Trophoblast cell (in vitro differentiated cells and primary cell): ENCODE results near the gene IFI44.

Source experiments
- DNase-seq, 2 donors: peaks; one replicate each; pipeline ENCODE4 v3.0.0-alpha.2; 2016
- H2AFZ ChIP-seq: 2 replicates; pipeline ENCODE4 v1.6.1; 2013; ENCODE audit warnings: low read length, moderate library complexity, mild to moderate bottlenecking; ENCODE audit not compliant: insufficient read depth, poor library complexity
- H2AK5ac ChIP-seq: 2 replicates; pipeline ENCODE4 v1.6.1; 2013; ENCODE audit warnings: mild to moderate bottlenecking, low read length
- H2BK120ac ChIP-seq: 2 replicates; pipeline ENCODE4 v1.6.1; 2013; ENCODE audit warnings: low read length, mild to moderate bottlenecking, moderate library complexity; ENCODE audit not compliant: insufficient read depth, poor library complexity
- H2BK12ac ChIP-seq: 2 replicates; pipeline ENCODE4 v1.6.1; 2013; ENCODE audit warnings: mild to moderate bottlenecking, low read length, moderate library complexity
- H2BK5ac ChIP-seq: 2 replicates; pipeline ENCODE4 v1.6.1; 2013; ENCODE audit warnings: low read length, low read depth, moderate library complexity, mild to moderate bottlenecking; ENCODE audit not compliant: poor library complexity
- H3K14ac ChIP-seq: 2 replicates; pipeline ENCODE4 v1.6.1; 2013; ENCODE audit warnings: mild to moderate bottlenecking, low read length
- H3K18ac ChIP-seq: 2 replicates; pipeline ENCODE4 v1.6.1; 2013; ENCODE audit warnings: mild to moderate bottlenecking, low read length
- H3K23ac ChIP-seq: 2 replicates; pipeline ENCODE4 v1.6.1; 2013; ENCODE audit warnings: low read length
- H3K27ac ChIP-seq: 2 replicates; pipeline ENCODE4 v1.5.1; 2013; ENCODE audit warnings: low read depth, mild to moderate bottlenecking, inconsistent platforms, low read length, moderate library complexity
- H3K27me3 ChIP-seq: 2 replicates; pipeline ENCODE4 v1.6.1; 2013; ENCODE audit warnings: inconsistent platforms, mild to moderate bottlenecking, low read length, moderate library complexity; ENCODE audit not compliant: insufficient read depth
- H3K36me3 ChIP-seq, 2 experiments: 1 replicate in 1 of 2; 2 replicates in 1 of 2; pipeline ENCODE4 v1.6.1; 2013; ENCODE audit warnings: low read length in 2 of 2, mild to moderate bottlenecking in 2 of 2, moderate library complexity in 1 of 2; ENCODE audit not compliant: insufficient read depth in 2 of 2, control insufficient read depth in 1 of 2
- H3K4ac ChIP-seq: 2 replicates; pipeline ENCODE4 v1.6.1; 2013; ENCODE audit warnings: low read depth, mild to moderate bottlenecking, low read length, moderate library complexity
- H3K4me1 ChIP-seq, 2 experiments: 1 replicate in 1 of 2; 2 replicates in 1 of 2; pipeline ENCODE4 v1.6.1; 2013; ENCODE audit warnings: low read length in 2 of 2, mild to moderate bottlenecking in 2 of 2, moderate library complexity in 1 of 2; ENCODE audit not compliant: insufficient read depth in 2 of 2, control insufficient read depth in 1 of 2
- H3K4me2 ChIP-seq: 2 replicates; pipeline ENCODE4 v1.6.1; 2013; ENCODE audit warnings: inconsistent platforms, mild to moderate bottlenecking, low read length, moderate library complexity
- H3K4me3 ChIP-seq: 2 replicates; pipeline ENCODE4 v1.5.1; 2013; ENCODE audit warnings: mild to moderate bottlenecking, low read depth, low read length, inconsistent platforms
- H3K79me1 ChIP-seq: one replicate; pipeline ENCODE4 v1.6.1; 2013; ENCODE audit warnings: low read length
- H3K79me2 ChIP-seq: 2 replicates; pipeline ENCODE4 v1.6.1; 2013; ENCODE audit warnings: low read length, mild to moderate bottlenecking; ENCODE audit not compliant: control insufficient read depth, insufficient read depth, poor library complexity
- H3K9ac ChIP-seq: 2 replicates; pipeline ENCODE4 v1.6.1; 2013; ENCODE audit warnings: mild to moderate bottlenecking, low read length
- H3K9me3 ChIP-seq: 2 replicates; pipeline ENCODE4 v1.6.1; 2013; ENCODE audit warnings: low read depth, mild to moderate bottlenecking, control low read depth, inconsistent platforms, low read length; ENCODE audit not compliant: insufficient read depth
- H4K12ac ChIP-seq: 2 replicates; pipeline ENCODE4 v1.6.1; 2013; ENCODE audit warnings: low read depth, mild to moderate bottlenecking, low read length, moderate library complexity
- H4K8ac ChIP-seq: 2 replicates; pipeline ENCODE4 v1.6.1; 2013; ENCODE audit warnings: low read depth, mild to moderate bottlenecking, low read length, moderate library complexity
- H4K91ac ChIP-seq: one replicate; pipeline ENCODE4 v1.6.1; 2013; ENCODE audit warnings: low read depth, mild to moderate bottlenecking, low read length, moderate library complexity

The IFI44 gene

GRCh38 chr1:78713297-78713696 lies 63.7 kb downstream of the IFI44 start:
- no peaks in the 10 kb centered on the region for H3K36me3 ChIP-seq
- H3K4ac ChIP-seq: no peak overlapping the region
- H3K27ac ChIP-seq: no peak overlapping the region
- H3K79me1 ChIP-seq: no peaks in the 10 kb centered on the region
- no peak overlapping the region for H3K14ac ChIP-seq
- no peaks in the 10 kb centered on the region for H3K4me1 ChIP-seq
- no peaks in the 10 kb centered on the region for H3K9me3 ChIP-seq
- no peaks in the 10 kb centered on the region for H3K27me3 ChIP-seq
- H2AFZ ChIP-seq: no peak overlapping the region
- H3K9ac ChIP-seq: no peak overlapping the region
- DNase-seq: no peak
- H2BK120ac ChIP-seq: no peak overlapping the region
- H3K18ac ChIP-seq: no peak overlapping the region
- no peak overlapping the region for H2AK5ac ChIP-seq
- no peak overlapping the region for H3K23ac ChIP-seq
- no peak overlapping the region for H2BK5ac ChIP-seq
- no peaks in the 10 kb centered on the region for H3K79me2 ChIP-seq
- H3K4me3 ChIP-seq: no peak overlapping the region
- no peak overlapping the region for H4K8ac ChIP-seq
- H4K91ac ChIP-seq: no peak overlapping the region
- H4K12ac ChIP-seq: no peak overlapping the region
- no peak overlapping the region for H2BK12ac ChIP-seq
- no peak overlapping the region for H3K4me2 ChIP-seq
